ENCODE measurements around the gene MTFR1L.

The MTFR1L gene

GRCh38 chr1:25813071-25813733, 6.6 kb upstream of the MTFR1L start:
- no peak for TF ChIP-seq CTCF (IDR thresholded peaks at IDR 0.05; ENCODE audit: insufficient read depth, low read length, missing control alignments)
- no peak overlapping the region for H3K4me3 ChIP-seq (ENCODE audit: low read depth, low read length)
- ChIA-PET POLR2A (no interaction called here), CTCF (interaction anchor here (7.1 to 24.7 kb wide), 2 partner anchors 13 to 201 kb away, joined by 77 to 468 read pairs; partner anchors contain the start of genes MAN1C1 and SELENON)
- no peak for DNase-seq (ENCODE audit: low read depth, low spot score)

DNA sequence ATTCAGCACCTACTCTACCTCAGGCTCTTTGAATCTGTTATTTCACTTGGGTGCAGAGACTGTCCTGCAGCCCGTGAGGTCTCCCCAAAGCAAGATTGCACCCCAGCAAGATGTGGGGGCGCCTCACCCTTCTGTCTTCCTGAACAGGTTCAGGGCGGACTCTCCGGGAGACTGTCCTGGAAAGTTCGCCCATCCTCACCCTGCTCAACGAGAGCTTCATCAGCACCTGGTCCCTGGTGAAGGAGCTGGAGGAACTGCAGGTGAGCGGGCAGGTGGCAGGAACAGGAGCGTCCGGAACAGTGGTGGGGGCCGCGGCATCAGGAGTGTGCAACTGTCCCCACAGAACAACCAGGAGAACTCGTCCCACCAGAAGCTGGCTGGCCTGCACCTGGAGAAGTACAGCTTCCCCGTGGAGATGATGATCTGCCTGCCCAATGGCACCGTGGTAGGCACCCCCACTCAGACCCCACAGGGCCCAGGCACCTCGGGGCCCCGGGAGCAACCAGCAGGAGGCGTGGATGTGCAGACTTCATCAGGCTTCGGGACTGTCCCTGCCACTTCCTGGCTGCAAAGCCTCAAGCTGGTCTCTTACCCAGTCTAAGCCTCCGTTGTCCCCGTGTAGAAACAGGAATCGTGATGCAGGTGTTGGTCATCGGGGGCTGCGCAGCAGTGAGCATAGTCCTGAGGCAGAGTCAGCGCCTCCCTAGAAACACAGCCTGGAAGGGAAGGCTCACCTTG, 5.9 kb upstream of the MTFR1L start:
- no peak for DNase-seq (ENCODE audit: low read depth, low spot score)
- no peak overlapping the region for H3K4me3 ChIP-seq (ENCODE audit: low read depth, low read length)
- ChIA-PET POLR2A (no interaction called here), CTCF (interaction anchor here (1.5 to 24.7 kb wide), 4 partner anchors 9 to 202 kb away, joined by 3 to 468 read pairs (median 40); partner anchors contain the start of genes MAN1C1 and SELENON)
- no peak for TF ChIP-seq CTCF (IDR thresholded peaks at IDR 0.05; ENCODE audit: insufficient read depth, low read length, missing control alignments)

DNA sequence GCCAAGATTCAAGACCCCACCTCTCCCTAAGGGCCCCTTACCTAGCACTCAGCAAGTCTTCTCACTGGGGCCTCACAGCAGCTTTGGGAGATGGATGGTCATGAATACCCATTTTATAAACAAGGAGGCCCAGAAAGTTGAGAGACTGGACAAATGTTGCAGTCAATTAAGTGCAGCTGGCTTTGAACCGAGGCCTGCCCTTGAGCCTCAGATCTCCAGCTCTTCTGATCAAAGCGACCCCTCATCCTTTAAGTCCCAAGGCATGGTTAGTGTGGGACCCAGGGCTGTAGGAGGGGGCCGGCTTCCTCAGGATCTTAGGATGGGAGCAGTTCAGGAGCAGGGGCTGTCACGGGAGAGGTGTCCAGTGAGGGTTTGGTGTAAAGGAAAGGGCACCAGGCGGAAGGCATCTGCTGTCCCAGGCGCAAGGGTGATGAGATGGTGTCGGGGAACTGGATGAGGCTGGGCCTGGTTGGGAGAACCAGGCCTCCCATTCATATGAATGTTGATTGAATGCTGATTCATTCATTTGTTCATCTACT, 5.1 kb upstream of the MTFR1L start:
- DNase-seq (ENCODE audit: low read depth, low spot score) = no peak
- POLR2A ChIA-PET = no interaction called here
- TF ChIP-seq CTCF (IDR thresholded peaks at IDR 0.05; ENCODE audit: insufficient read depth, low read length, missing control alignments) = no peak
- H3K4me3 ChIP-seq (ENCODE audit: low read depth, low read length) = no peak overlapping the region
- CTCF ChIA-PET = interaction anchor here (1.5 to 24.7 kb wide), 3 partner anchors 9 to 202 kb away, joined by 3 to 468 read pairs (median 4); partner anchors contain the start of gene MAN1C1

- H3K4me3 ChIP-seq (ENCODE audit: low read depth, low read length) = no peak overlapping the region
- ChIA-PET CTCF (interaction anchor here (1.5 to 24.7 kb wide), 3 partner anchors 10 to 203 kb away, joined by 3 to 468 read pairs (median 4); partner anchors contain the start of gene MAN1C1), POLR2A (interaction anchor here (0.6 kb wide), 1 partner anchor 126 kb away, joined by 3 read pairs; no protein-coding TSS in a partner anchor)
- TF ChIP-seq CTCF (IDR thresholded peaks at IDR 0.05; ENCODE audit: insufficient read depth, low read length, missing control alignments) = no peak
- DNase-seq (ENCODE audit: low read depth, low spot score) = no peak
Measured at GRCh38 chr1:25815208-25816111, 4.3 kb upstream of the MTFR1L start.

DNA sequence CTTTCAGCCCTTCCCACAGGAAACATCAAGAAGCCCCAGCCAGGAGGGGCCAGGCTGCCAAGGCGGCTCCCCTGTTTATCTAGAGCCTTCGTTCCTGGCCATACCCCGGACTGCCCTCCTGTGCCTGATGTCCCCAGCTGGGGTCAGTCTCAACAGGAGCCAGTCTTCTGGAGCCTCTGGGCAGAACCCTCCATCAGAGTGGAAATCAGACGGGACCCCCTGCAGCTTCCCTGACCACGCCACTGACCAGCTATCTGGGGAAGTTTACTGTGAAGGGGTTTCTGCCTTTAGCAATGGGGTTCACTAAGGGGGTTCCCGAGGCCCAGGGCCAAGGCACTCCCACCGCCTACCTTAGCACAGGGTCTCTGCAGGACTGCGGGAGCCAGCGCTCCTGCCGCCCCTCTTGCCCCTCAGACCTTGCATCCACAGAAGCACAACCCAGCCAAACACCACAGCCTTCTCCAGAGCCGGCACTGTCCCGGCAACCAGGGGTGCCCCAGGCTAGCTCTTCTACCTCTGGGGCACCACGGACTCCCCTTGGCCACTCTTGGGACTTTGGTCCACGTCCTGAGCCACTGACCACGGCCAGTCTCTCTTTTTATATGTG, 3.5 kb upstream of the MTFR1L start:
- no peak for TF ChIP-seq CTCF (IDR thresholded peaks at IDR 0.05; ENCODE audit: insufficient read depth, low read length, missing control alignments)
- no peak overlapping the region for H3K4me3 ChIP-seq (ENCODE audit: low read depth, low read length)
- DNase-seq (ENCODE audit: low read depth, low spot score) = no peak
- CTCF ChIA-PET = no interaction called here
- POLR2A ChIA-PET = no interaction called here
